Measurements from ENCODE around the gene TMEM255A.

Gene TMEM255A

DNA sequence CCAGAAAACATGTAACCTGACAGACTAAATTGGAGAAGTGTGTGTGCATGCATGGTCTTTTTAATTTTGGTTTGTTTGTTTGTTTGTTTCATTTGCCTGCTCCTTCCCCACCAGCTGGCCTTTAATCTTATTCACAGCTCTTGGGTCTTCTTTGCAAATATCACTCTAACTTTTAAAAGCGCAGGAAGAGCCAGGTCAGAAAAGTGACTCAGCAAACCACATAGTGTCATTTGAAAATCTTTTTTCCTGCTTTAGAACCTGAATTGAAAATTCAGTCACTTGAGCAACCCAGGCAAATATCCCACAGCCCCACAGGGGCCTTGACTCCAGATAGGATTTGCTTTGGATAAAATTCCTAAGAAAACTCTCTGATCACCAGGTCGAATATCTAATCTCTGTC is 4.6 kb downstream of the TMEM255A start:
- DNase-seq, result no peak

- no peak for DNase-seq
These were observed 5.6 kb downstream of the TMEM255A start for GRCh38 chrX:120305531-120306141.

GRCh38 chrX:120304256-120304655 is 7.0 kb downstream of the TMEM255A start:
- no peak for DNase-seq

- peak; percentile 11 for DNase-seq
These were observed 8.8 kb downstream of the TMEM255A start for GRCh38 chrX:120302434-120302833.

GRCh38 chrX:120301960-120302359 is 9.3 kb downstream of the TMEM255A start:
- no peak for DNase-seq

DNA sequence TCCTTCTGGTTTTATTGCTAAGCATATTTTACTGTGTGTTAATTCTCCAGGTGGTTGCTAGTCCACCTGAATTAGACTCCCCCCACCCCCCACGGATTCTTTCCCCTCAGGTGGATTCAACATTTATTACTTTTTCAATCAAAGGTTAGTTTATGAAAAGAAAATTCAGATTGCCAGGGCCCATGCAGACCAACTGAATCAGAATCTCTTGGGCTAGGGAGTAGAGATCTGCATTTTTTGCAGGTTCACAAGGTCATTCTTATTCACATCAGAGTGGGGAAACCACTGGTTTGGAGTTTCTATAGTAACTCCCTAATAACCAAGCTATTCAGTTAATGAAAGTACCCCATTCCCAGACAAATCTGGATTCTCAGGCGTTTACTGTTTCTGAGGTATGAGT is 9.8 kb downstream of the TMEM255A start:
- DNase-seq, result no peak

- no peak for DNase-seq
These were observed 11.3 kb downstream of the TMEM255A start for GRCh38 chrX:120299928-120300327.

- no peak for DNase-seq
These were observed 13.3 kb downstream of the TMEM255A start for GRCh38 chrX:120297923-120298322.

DNA sequence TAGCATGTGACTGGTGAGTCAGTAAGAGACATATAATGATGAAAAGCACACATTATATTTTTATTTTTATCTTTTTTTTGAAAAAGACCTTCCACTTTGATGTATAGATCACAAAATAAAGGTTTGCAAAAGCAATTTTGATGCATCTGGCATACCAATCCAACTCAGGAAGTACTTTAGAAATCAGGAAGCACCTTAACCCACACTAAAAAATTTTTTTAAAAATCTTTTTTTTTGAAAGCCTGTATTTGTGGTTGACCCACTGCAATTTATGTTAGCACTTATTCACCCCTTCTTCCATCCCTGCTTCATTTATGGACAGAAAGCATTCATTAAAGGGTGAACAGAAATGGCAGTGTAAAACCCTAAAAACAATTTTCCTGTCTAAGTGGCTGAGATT is 16.6 kb downstream of the TMEM255A start:
- no peak for DNase-seq

DNA sequence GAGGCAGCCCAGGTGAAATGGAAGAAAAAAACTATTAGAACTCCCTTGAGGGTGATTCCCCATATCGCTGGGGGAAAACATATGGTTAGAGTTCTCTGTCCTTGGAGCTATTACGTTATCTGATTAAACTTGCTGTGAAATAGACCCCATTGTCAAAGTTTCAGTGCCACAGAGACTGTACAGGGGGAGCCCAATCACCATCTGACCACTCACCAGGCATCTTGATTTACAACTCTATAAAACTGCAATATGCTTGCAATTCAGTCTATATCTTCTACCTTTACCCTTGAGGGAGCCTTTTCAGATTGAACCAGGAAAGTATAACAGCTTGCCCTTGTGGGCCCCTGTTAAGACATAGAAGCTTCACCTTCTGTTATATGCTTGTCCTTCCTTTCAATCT is 18.2 kb downstream of the TMEM255A start:
- DNase-seq, result no peak

- DNase-seq, result no peak
These were observed 20.1 kb downstream of the TMEM255A start for GRCh38 chrX:120291211-120291610.

- no peak for DNase-seq
These were observed 21.2 kb downstream of the TMEM255A start for GRCh38 chrX:120290107-120290506.

DNA sequence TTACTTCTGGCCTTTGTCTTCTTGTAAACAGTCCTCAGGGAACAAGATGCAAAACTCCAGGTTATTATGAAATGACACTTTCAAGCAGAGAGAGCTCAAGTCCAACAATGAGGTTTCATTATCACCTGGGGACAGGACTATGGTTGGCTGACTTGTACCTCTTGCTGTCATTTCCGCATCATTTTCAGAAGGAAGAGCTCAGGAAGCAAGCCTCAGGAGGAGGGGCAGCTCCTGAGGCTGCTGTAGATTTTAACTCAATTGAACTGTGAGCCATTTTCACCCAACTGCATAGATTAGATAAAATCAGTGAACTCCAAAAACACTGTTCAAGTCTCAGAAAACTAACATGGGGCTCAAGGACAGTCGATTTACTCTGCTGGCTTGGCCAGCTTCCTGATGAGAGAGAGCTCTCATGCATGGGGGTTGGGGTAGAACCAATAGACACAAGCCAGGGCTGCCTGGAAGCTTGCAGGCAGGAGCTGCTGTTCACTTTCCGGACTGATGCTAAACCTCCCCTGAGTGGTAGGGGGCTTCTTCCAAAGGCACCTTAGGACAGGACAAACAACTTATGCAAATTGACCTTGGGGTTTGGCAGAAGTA is 23.6 kb downstream of the TMEM255A start:
- DNase-seq, result no peak

- no peak for DNase-seq
These were observed 24.3 kb downstream of the TMEM255A start for GRCh38 chrX:120286733-120287512.

DNA sequence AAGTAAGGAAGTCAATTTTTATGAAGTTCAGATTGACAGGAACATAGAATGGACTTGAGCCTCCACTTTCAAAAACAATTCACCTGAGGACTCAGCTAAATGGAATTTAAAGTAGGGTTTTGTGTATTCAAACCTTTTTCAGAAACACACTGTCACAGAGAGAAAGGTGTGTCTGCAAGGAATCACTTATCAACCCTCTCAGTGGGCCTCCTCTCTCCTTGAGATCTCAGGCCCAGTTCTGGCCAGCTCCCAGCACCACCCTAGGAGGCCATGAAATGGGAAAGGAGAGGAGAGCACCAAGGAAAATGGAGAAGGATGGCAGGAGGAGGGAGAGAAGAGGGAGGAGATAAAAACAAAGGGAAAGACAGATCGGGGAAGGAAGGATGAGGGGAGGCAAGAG is 28.6 kb downstream of the TMEM255A start:
- no peak for DNase-seq

- DNase-seq, result no peak
These were observed 29.5 kb downstream of the TMEM255A start for GRCh38 chrX:120281761-120282160.

GRCh38 chrX:120281021-120281624 is 30.1 kb downstream of the TMEM255A start:
- DNase-seq, result no peak

DNA sequence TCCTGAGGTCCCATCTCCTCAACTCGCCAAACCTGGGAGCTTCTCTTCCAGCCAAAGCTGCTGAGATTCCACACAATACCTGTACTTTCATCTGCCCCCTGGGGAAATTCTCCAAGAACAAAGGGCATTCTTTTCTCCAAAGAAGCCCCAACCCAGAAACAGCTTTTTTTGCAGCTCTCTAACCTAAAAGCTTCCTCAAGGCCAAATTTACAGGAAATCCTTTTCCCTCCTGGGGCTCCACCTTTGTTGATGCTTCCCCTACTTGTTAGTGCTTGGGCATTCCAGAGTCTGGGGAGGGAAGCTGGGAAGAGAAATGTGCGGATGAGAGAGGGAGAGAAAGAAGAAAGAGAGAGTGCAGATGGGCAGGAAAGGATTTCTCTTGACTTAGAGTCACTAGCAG is 36.3 kb downstream of the TMEM255A start:
- DNase-seq, result no peak

GRCh38 chrX:120274145-120274544 is 37.1 kb downstream of the TMEM255A start:
- DNase-seq, result no peak

- no peak for DNase-seq
These were observed 40.0 kb downstream of the TMEM255A start for GRCh38 chrX:120271218-120271617.

- DNase-seq, result no peak
These were observed 40.7 kb downstream of the TMEM255A start for GRCh38 chrX:120270567-120270966.

DNA sequence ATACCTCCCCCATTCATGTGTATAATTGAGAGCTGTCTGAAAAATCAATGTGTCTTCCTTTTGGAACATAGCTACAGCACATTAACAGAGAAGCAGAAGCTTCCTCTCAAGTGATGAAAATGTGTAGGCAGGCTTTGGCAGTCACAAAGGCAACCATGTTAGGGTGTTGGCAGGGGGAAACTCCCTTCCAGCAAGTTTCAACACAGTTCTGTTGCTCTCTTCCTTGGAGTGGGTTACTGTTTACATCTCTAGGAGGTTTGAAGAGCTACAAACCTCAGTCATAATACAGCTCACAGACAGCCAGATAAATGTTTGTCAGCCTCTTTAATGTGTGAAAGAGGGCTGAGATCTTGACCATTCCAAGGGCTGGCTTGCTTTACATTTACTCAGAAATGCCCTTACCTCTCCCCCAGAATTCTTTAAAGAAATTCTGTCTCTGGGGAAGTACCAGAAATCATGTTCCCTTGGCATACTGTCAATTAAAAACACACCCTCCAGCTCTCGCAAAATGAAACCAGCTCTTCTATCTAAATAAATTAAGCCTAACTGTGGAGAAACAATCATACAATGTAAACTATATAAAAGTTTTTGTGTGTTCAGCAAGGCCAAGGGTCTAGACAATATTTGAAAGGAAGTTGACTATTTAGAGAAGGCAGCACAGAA is 41.8 kb downstream of the TMEM255A start:
- no peak for DNase-seq

DNA sequence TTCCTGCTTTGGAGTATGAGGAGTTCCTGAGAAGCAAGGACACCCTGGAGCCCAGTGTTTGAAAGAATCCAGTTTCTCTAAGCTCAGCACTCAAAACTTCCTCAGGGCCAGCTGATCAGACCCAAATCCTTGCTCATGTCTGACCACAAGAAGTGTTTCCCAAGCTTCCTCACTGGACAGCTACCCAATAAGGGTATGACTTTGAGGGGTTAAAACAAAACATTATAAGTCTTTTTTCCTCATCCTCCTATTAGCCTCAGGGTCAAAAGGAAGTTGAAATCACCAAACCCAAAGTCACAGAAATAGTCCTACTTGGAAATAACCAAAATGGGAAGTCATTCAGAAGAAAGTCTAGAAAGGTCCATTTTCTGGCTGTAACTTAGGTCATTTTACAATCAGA is 46.9 kb downstream of the TMEM255A start:
- no peak for DNase-seq
